ENCODE data around the gene RDM1.

GRCh38 chr17:35889818-35890773 lies 40.5 kb downstream of the RDM1 start:
- TF ChIP-seq POLR2A (IDR thresholded peaks at IDR 0.05) (no peak), CTCF (IDR thresholded peaks at IDR 0.05) (no peak)
